Lung microvascular endothelial cell (primary cell): ENCODE results near the gene DIP2C. TPM values are rescaled to one million over a fixed set of nuclear protein-coding genes. Genes with fewer than 3 reads are reported as not detected.
"Not testable (repeated sequence)": the region's sequence is repeated elsewhere in the genome, so short reads cannot be mapped to it uniquely, and the experiment has no call there.

Experiments used
- DNase-seq, 2 donors: peaks; one replicate each; pipeline versions ENCODE4 v3.0.0 to v3.0.0-alpha.2; 2010; ENCODE audit warnings: low read depth in 2 of 2
- total RNA-seq: library from RNA; depleted of rRNA; stranded (reverse); fragments of >200 nt; gene quantifications from 2 replicates; pipeline ENCODE4 v1.2.1, GENCODE V29; 2014

Gene DIP2C
- total RNA-seq, 1 donor from 2014 or later: 8.7 TPM

- no peak for DNase-seq
Observed at GRCh38 chr10:613271-614138, 76.0 kb downstream of the DIP2C start.

DNA sequence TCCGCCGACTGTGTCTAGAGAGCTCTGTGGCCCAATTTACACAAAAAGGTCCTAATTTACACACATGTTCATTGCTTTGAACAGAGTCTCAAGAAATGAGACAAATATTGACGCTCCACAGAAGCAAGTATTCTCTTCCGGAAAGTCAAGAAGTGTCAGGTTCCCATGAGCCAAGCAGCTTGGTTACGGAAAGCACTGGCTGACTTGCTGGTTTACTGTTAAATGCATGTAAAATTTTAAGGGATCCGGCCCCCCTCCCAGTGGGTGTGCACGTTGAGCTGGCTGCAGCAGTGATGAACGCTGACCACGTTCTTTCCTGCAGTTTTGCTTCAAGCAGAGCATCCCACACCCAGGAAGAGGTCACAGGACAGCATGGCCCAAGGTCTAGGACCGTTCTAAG is 76.8 kb downstream of the DIP2C start:
- DNase-seq: no peak

GRCh38 chr10:610642-611305 is 78.7 kb downstream of the DIP2C start:
- not testable (repeated sequence) for DNase-seq

DNA sequence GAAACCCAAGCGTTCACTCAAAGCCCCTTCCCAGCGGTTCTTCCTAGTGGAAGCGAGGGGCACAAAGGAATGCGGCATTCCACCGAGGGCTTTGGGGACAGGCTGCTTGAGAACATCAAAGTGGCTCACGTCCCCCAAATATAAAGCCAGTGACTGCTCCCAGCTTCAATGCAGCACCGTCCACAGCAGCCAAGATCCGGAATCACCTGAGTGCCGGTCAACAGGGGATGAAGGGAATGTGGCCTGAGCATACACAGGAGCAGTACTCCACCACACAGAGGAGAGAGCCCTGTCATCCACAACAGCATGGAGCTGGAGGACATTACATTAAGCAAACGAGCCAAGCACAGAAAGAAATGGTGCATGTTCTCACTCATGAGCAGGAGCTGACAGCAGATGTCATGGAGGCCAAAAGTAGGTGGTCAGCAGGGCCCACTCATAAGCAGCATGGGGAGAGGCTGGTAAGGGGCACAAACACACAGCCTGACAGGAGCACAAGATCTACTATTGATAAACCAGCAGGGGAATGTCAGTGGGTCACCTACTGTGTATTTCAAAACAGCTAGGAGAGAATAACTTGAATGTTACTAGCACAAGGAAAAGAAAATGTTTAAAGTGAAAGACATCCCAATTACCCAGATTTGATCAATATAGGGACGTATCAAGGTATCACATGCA is 79.5 kb downstream of the DIP2C start:
- no peak for DNase-seq

DNA sequence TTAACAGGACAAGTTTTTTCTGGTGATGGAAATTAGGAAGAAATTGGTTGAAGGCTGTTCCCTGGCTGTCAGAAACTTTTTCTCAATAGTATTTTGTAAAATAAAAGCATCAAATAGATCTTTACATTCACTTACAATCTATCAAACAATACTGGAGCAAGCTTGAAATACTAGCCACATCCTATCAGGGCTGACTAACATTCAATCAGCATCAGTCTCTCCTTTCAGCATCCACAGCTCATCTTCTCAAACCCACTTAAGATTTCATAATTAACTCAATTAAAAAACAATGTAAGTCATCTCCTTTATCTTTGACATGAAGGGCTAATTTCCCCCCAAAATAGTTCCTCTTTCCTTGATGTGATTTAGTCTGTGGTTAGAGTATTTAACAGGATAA is 80.2 kb downstream of the DIP2C start:
- DNase-seq: no peak

DNA sequence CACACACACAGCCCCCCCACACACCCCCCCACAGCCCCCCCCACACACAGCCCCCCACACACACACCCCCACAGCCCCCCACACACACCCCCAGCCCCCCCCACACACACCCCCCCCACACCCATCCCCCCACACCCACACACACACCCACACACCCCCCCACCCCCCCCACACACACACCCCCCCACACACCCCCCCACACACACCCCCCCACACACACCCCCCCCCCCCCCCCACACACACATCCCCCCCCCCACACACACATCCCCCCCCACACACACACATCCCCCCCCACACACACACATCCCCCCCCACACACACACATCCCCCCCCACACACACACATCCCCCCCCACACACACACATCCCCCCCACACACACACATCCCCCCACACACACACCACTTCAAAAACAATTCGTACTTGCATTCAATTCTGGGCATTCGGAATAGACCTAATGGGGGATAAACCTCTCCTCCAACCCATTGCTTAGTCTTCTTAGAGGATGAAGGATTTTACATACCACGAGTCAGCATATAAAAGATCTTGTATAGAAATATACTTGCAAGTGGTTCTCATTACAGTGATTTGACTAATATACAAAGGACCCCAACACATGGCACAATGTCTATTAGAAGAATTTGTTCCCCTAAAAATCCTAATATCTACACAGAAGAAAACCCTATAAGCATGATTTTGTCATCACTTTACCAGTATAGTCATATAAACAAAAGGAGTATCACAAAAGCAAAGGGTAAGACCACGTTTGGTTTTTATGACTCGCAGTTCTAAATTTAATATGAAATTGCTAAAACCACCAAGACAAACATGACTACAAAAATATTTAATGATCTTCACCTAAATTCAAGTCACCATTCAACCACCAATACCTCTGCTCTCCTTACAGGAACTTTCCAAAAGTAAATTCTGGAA is 80.9 kb downstream of the DIP2C start:
- no peak for DNase-seq

GRCh38 chr10:607545-608185 is 81.8 kb downstream of the DIP2C start:
- DNase-seq: no peak

DNA sequence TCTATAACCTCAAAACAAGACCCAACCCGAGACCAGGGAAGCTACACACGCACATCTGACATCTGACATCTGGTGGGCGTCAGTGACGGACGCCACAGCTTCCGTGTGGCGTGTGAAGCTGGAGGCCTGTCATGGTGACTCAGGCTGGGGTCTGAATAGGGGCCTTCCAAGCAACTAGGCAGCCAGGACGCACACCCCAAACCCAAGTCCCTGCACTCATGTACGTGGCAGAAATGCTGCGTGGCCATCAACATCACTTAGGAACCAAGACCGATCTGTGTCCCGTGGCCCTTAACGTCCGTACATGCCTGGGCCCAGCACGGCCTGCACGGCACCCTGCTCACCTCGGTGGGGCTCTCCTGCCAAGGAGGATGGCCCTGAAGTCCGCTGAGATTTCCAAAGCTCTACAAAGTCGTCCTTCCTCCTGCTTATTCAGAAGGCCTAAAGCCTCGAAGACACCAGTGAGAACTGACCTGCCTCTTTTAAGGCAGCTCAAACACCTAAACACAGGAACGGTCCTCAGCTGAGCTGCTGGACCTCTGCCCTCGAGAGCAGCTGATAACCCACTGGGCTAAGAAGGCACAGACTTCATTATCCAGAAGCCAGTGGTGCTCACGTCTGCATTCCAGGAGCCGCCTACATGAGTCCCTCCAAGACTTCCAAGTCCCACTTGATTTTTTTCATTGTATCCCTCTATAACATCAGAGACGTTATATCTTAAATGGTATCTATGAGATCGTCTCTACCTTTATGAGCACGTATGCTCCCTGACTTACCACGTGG is 82.5 kb downstream of the DIP2C start:
- DNase-seq: no peak

GRCh38 chr10:605632-606325 is 83.7 kb downstream of the DIP2C start:
- DNase-seq: no peak

DNA sequence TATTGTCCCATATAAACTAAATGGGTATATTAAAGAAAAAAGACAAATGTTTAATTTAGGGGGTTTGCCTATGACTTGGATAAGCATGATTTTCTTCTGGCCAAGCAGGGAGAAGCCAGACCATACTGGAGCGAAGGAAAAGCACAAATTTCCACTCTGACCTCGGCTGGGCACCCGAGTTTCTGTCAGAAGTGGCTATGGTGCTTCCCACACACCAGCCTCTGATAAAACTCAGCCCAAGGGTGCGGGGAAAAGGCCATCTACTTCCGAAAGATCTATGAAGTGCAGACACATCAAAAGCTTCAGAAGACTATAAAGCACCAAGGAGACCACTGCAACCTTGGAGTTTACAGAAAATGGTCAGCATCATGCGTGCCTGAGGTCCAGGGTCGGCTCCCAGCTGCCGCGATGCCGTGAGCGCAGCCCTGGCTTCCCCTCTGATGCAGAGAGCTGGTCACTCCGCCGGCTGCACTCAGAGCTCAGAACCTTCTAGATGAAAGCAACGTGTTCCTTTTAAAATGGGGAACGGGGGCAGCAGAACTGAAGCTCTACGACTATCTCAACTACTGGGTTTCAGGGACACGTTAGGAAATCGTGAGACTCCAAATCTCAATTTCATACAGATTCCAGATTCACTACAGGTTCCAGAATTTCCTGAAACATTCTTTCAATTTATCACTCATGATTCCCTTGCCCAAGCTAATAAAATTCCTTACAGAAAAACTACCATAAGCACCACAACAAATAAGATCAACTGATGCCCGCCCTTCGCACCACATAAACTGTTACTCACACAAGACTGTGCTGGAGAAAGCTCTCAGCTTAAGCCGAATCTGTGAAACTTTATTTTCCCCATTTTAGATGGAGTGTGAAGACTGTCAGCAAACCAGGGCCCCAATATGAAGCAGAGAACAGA is 84.5 kb downstream of the DIP2C start:
- DNase-seq: no peak

GRCh38 chr10:603745-604144 is 85.7 kb downstream of the DIP2C start:
- DNase-seq: no peak

DNA sequence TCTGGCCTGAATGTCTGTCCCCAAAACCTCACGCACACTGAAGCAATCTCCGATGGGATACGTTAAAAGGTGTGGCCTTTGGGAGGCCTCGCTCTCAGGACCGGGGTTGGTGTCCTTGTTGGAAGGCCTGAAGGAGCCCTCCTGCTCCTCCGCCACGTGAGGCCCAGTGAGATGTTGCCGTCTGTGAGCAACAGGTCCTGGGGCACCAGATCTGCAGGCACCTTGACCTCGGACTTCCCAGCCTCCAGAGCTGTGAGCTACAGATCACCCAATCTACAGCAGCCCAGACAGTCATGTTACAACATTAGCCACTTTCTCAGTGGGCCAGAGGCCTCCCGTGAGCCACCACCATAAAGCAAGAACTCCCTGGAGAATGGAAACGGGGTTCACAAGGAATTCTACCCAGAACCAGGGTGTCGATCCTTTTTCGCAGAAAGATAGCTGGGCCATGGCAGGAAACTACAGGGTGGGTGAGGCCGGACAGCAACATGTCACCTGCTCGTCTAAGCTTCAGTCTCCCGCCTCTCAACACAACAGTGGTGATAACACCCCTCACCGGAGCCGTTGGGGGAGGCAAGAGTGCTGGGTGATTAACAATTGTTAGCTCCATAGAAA is 87.0 kb downstream of the DIP2C start:
- no peak for DNase-seq

DNA sequence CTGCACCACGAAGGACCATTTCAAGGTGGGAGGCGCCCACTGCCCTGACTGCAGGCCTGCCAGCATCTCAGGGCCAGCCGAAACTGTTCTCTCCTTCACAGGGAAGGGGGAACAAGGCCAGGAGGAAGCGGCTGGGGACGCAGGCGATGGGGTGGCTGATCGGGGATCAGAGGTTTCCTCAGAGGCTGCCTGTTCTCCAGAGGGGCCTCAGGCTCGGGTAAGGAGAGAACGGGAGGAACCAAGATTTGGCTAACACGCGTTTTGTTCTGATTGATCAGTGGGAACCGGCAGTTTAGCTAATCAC is 87.9 kb downstream of the DIP2C start:
- DNase-seq: no peak

- no peak for DNase-seq
Observed at GRCh38 chr10:600876-601659, 88.4 kb downstream of the DIP2C start.

DNA sequence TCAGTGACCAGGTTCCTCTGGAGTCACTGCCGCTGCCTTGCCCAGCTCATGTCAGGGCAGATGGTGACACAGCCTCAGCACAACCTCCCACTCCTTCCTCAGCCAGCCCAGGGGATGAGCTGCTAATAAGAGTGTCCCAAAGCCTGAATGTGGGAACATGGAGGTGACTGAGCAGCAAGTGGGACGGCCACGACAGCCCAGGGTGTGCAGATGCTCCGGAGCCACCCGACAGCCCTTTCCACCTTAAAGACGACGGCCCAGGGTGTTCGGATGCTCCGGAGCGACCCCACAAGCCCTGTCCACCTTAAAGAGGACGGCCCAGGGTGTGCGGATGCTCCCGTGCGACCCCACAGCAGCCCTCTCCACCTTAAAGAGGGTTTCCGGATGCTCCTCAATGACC is 89.2 kb downstream of the DIP2C start:
- DNase-seq: no peak

GRCh38 chr10:599767-600166 is 89.7 kb downstream of the DIP2C start:
- DNase-seq: no peak

DNA sequence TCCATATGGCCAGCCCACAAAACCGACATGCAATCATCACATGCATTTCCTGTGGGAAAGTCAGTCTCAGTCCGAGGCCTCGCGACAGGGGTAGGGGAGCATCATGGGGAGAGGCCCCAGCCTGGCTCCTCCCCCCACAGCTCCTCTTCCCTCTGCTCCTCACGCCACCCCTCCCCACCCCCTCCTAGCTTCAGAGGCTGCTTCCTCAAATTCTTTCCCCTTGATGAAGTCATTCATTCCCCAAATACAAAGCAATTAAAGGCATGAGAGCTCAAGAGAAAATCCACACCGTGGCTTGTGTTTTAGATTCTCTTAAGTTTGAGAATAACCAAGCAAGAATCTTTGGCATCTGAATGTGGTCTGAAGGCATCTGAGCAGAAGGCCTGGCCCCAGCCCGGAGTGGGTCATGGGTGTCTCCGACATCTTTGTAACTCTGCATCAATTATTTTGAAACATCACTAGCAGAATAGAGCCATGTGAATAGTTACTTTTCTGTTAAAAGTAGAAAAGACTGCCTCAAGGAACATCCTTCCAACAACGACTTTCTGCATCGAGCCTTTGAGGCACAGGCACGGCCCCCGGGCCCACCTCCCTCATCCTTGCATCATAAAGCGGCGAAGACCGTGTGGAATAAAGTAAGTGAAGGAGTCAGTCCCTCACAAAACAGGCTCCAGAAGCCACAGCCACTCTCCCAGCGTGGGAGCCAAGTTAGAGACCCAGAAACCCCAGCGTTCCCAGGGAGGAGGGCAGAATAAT is 90.9 kb downstream of the DIP2C start:
- DNase-seq: no peak
